Measurements from ENCODE around the gene MYOZ1. TPM values are rescaled to one million over a fixed set of nuclear protein-coding genes. Genes with fewer than 3 reads are reported as not detected.

The MYOZ1 gene
- total RNA-seq, 1 experiment from 2014 or later = not detected

DNA sequence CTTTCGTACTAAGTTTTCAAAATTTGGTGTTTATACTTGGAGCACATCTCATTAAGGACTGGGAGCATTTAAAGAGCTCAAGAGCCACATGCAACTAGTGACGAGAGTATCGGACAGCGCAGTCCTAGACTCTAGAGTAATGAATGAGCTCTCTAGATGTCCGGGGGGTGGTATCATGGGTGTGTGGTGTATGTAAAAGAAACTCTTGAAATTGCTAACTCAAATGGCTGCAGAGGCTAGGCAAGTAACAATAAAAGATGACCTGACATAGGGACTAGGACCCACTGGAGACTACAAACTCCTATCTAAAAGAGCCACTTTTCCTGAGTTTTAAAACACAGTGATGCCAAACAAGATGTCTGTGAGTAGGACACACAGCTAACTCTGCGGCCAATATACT lies 14.0 kb downstream of the MYOZ1 start:
- no TSS peak for BruUV-seq (replicated peaks)
- 0 out of 2 replicates have a peak, but pooled peaks have one; percentile 12 for TF ChIP-seq POLR2AphosphoS5 (IDR thresholded peaks at IDR 0.05; ENCODE audit: low read depth, low read length)
- TF ChIP-seq RAD21 (IDR thresholded peaks at IDR 0.05; ENCODE audit: low read depth) = no peak
- TF ChIP-seq, protein P1, sequence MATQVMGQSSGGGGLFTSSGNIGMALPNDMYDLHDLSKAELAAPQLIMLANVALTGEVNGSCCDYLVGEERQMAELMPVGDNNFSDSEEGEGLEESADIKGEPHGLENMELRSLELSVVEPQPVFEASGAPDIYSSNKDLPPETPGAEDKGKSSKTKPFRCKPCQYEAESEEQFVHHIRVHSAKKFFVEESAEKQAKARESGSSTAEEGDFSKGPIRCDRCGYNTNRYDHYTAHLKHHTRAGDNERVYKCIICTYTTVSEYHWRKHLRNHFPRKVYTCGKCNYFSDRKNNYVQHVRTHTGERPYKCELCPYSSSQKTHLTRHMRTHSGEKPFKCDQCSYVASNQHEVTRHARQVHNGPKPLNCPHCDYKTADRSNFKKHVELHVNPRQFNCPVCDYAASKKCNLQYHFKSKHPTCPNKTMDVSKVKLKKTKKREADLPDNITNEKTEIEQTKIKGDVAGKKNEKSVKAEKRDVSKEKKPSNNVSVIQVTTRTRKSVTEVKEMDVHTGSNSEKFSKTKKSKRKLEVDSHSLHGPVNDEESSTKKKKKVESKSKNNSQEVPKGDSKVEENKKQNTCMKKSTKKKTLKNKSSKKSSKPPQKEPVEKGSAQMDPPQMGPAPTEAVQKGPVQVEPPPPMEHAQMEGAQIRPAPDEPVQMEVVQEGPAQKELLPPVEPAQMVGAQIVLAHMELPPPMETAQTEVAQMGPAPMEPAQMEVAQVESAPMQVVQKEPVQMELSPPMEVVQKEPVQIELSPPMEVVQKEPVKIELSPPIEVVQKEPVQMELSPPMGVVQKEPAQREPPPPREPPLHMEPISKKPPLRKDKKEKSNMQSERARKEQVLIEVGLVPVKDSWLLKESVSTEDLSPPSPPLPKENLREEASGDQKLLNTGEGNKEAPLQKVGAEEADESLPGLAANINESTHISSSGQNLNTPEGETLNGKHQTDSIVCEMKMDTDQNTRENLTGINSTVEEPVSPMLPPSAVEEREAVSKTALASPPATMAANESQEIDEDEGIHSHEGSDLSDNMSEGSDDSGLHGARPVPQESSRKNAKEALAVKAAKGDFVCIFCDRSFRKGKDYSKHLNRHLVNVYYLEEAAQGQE (IDR thresholded peaks at IDR 0.05; ENCODE audit: low read depth) = no peak
- TF ChIP-seq ZNF274 (IDR thresholded peaks at IDR 0.05; ENCODE audit: low read depth, low read length) = no peak
- TF ChIP-seq, protein P2, sequence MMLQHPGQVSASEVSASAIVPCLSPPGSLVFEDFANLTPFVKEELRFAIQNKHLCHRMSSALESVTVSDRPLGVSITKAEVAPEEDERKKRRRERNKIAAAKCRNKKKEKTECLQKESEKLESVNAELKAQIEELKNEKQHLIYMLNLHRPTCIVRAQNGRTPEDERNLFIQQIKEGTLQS (IDR thresholded peaks at IDR 0.05) = no peak
- TF ChIP-seq JUND (IDR thresholded peaks at IDR 0.05) = no peak

More for the DNA sequence above, 14.0 kb downstream of the MYOZ1 start:
- Histone ChIP-seq H3K27ac (ENCODE audit: low read depth, low read length) (no peak overlapping the region), H3K9me2 (ENCODE audit: insufficient read depth) (no peaks in the 10 kb centered on the region), H3K4me1 (ENCODE audit: control insufficient read depth in 1 of 2, insufficient read depth in 2 of 2, low read length in 2 of 2) (peaks cover 0 to 9% of the 10 kb centered on the region in 2 experiments; a peak in 2 of 4 replicates), H2AFZ (ENCODE audit: low read depth, low read length, poor library complexity, severe bottlenecking) (no peak overlapping the region), H3K4me2 (ENCODE audit: low read length) (peak overlapping the region; percentile 79; the same call in 1 of the 2 replicates), H3K79me2 (ENCODE audit: insufficient read depth, low read length) (peaks cover 13% of the 10 kb centered on the region), H3K4me3 (replicated peaks in 1 of 2; ENCODE audit: low read depth in 1 of 2, low read length in 2 of 2) (no peak overlapping the region), H3K36me3 (ENCODE audit: control insufficient read depth in 1 of 2, insufficient read depth in 2 of 2, low read length in 2 of 2) (no peaks in the 10 kb centered on the region), H4K20me1 (ENCODE audit: insufficient read depth) (no peaks in the 10 kb centered on the region), H3K9me3 (ENCODE audit: control insufficient read depth in 1 of 2, insufficient read depth in 1 of 2, low read depth in 1 of 2, low read length in 2 of 2) (no peaks in the 10 kb centered on the region), H3K27me3 (ENCODE audit: insufficient read depth, low read length) (no peaks in the 10 kb centered on the region), H3K9ac (ENCODE audit: low read length) (no peak overlapping the region)
- DNase-seq (ENCODE audit: low read depth, low spot score) (no peak), ATAC-seq (no peak)
- POLR2A ChIA-PET = interaction anchor here (0.8 to 1.0 kb wide), 2 partner anchors 15 to 380 kb away, joined by 3 read pairs; partner anchors contain the start of gene DNAJC9
- CTCF ChIA-PET = interaction anchor here (1.0 kb wide), 1 partner anchor 363 kb away, joined by 3 read pairs; no protein-coding TSS in a partner anchor
- intact Hi-C loops (cut with micrococcal nuclease) = loop anchor here (5.0 kb wide), 1 partner anchor 380 kb away; the partner anchor contains the start of gene DNAJC9
- RAD21 ChIA-PET (ENCODE audit: low non-redundant PET in 1 of 2, low total read pairs in 2 of 2, uncharacterized antibody in 2 of 2, unreplicated experiment in 2 of 2) = no interaction called here
